Hindlimb muscle (tissue), 1 donor: ENCODE results near the gene MCUB. TPM values are rescaled to one million over a fixed set of nuclear protein-coding genes. Genes with fewer than 3 reads are reported as not detected.
"Not testable (repeated sequence)": the region's sequence is repeated elsewhere in the genome, so short reads cannot be mapped to it uniquely, and the experiment has no call there.

ENCODE experiments used
- DNase-seq: peaks from one replicate; pipeline ENCODE4 v3.0.0-alpha.2; 2013
- polyA plus RNA-seq: library from polyadenylated mRNA; unstranded; fragments of 120-200 nt; gene quantifications from one replicate; pipeline ENCODE4 v1.2.1, GENCODE V29; 2013; ENCODE audit not compliant: insufficient read length

The MCUB gene
- 12.6 TPM for polyA plus RNA-seq

GRCh38 chr4:109559983-109560686, at the start of gene MCUB:
Gene MCUB (plus strand): TSS chr4:109560246. CDS start chr4:109560338, 92 bp downstream.
- DNase-seq = peak; percentile 89

GRCh38 chr4:109510687-109511086, 49.4 kb upstream of the MCUB start:
- no peak for DNase-seq

- DNase-seq = no peak
Observed at GRCh38 chr4:109511414-109511813, 48.6 kb upstream of the MCUB start.

GRCh38 chr4:109513368-109513767, 46.7 kb upstream of the MCUB start:
- DNase-seq = not testable (repeated sequence)

GRCh38 chr4:109532182-109532581, 27.9 kb upstream of the MCUB start:
- no peak for DNase-seq

GRCh38 chr4:109545401-109545800, 14.6 kb upstream of the MCUB start:
- no peak for DNase-seq

- no peak for DNase-seq
Observed at GRCh38 chr4:109547394-109547793, 12.7 kb upstream of the MCUB start.

GRCh38 chr4:109548655-109549054, 11.4 kb upstream of the MCUB start:
- DNase-seq = no peak

- DNase-seq = no peak
Observed at GRCh38 chr4:109552237-109552636, 7.8 kb upstream of the MCUB start.

- DNase-seq = no peak
Observed at GRCh38 chr4:109553130-109553529, 6.9 kb upstream of the MCUB start.

- DNase-seq = no peak
Observed at GRCh38 chr4:109554971-109555370, 5.1 kb upstream of the MCUB start.

GRCh38 chr4:109557433-109557832, 2.6 kb upstream of the MCUB start:
- DNase-seq = no peak

- DNase-seq = not testable (repeated sequence)
Observed at GRCh38 chr4:109558095-109558494, 2.0 kb upstream of the MCUB start.

- peak; percentile 13 for DNase-seq
Observed at GRCh38 chr4:109559625-109559982, 442 bp upstream of the MCUB start.

- DNase-seq = peak; percentile 56
Observed at GRCh38 chr4:109560687-109561461, 828 bp downstream of the MCUB start.

GRCh38 chr4:109562457-109563239, 2.6 kb downstream of the MCUB start:
- DNase-seq = no peak

- DNase-seq = no peak
Observed at GRCh38 chr4:109571494-109571893, 11.4 kb downstream of the MCUB start.

- no peak for DNase-seq
Observed at GRCh38 chr4:109572154-109572553, 12.1 kb downstream of the MCUB start.

GRCh38 chr4:109574443-109574850, 14.4 kb downstream of the MCUB start:
- DNase-seq = peak; percentile 19

GRCh38 chr4:109574931-109575804, 15.1 kb downstream of the MCUB start:
- DNase-seq = no peak

- DNase-seq = no peak
Observed at GRCh38 chr4:109576462-109576861, 16.4 kb downstream of the MCUB start.

- DNase-seq = no peak
Observed at GRCh38 chr4:109578846-109579245, 18.8 kb downstream of the MCUB start.
